Endothelial cell of umbilical vein (primary cell): ENCODE data around the gene GALNT10. TPM values are rescaled to one million over a fixed set of nuclear protein-coding genes. Genes with fewer than 3 reads are reported as not detected.
A peak's percentile ranks its signal among the peaks of the same experiment; 100 is the strongest.

Experiments
- BruUV-seq: library from RNA; stranded (reverse); fragments of 400-500 nt; replicated peaks from 2 replicates; lab custom pipeline; 2021; lab: Mats Ljungman, UMichigan
- CTCF ChIA-PET: fragments of 300-600, 350-600 bp; sonication (Branson Sonifier 250); formaldehyde crosslinking; loops from one replicate; lab custom pipeline; 2021; ENCODE audit warnings: antibody characterized with exemption, inconsistent platforms; lab: Charles Lee
- POLR2A ChIA-PET: fragments of 300-600, 350-600 bp; sonication (Branson Sonifier 250); formaldehyde crosslinking; loops from one replicate; lab custom pipeline; 2021; ENCODE audit warnings: antibody characterized with exemption, inconsistent platforms; lab: Charles Lee
- DNase-seq: peaks from one replicate; pipeline ENCODE4 v3.0.0-alpha.2; 2011; ENCODE audit warnings: low read depth, low spot score
- FAIRE-seq: peaks from 2 replicates; lab custom pipeline; 2011; peaks lifted over from hg19 to GRCh38; lab: Jason Lieb, UNC
- H2AFZ ChIP-seq: 2 replicates; pipeline ENCODE4 v1.6.0; 2012; ENCODE audit warnings: low read depth, low read length, control low read depth, inconsistent platforms
- H3K27ac ChIP-seq: 2 replicates; pipeline ENCODE4 v1.5.1; 2011; ENCODE audit warnings: low read depth, mild to moderate bottlenecking, control low read depth, low read length, moderate library complexity; ENCODE audit not compliant: insufficient read depth
- H3K27me3 ChIP-seq, 2 experiments: 2 replicates each; pipeline versions ENCODE4 v1.6.0 to v1.6.1; 2011; ENCODE audit warnings: low read length in 2 of 2, mixed read lengths in 1 of 2; ENCODE audit not compliant: control insufficient read depth in 2 of 2, insufficient read depth in 2 of 2
- H3K36me3 ChIP-seq, 2 experiments: 2 replicates in 1 of 2; 3 replicates in 1 of 2; pipeline ENCODE4 v1.5.1; 2011; ENCODE audit warnings: low read length in 2 of 2, mild to moderate bottlenecking in 1 of 2, moderate library complexity in 1 of 2; ENCODE audit not compliant: control insufficient read depth in 2 of 2, insufficient read depth in 2 of 2; ENCODE audit errors: extremely low read depth in 1 of 2
- H3K4me1 ChIP-seq: 3 replicates; pipeline ENCODE4 v1.5.1; 2011; ENCODE audit warnings: mild to moderate bottlenecking, low read length; ENCODE audit not compliant: control insufficient read depth, insufficient read depth; ENCODE audit errors: extremely low read depth
- H3K4me2 ChIP-seq: 2 replicates; pipeline ENCODE4 v1.6.1; 2011; ENCODE audit warnings: low read length, control low read depth, mixed read lengths; ENCODE audit not compliant: insufficient read depth
- H3K4me3 ChIP-seq, 3 experiments: fragments of 200-600 bp in 1 of 3; sonication (generic), shearing (Covaris generic) in 1 of 3; replicated peaks in 1 of 3; 2 replicates each; pipeline ENCODE4 v1.5.1; 2011 to 2016; ENCODE audit warnings: control low read depth in 3 of 3, low read length in 3 of 3, mild to moderate bottlenecking in 2 of 3, inconsistent platforms in 1 of 3, low read depth in 1 of 3, moderate library complexity in 1 of 3; ENCODE audit not compliant: insufficient read depth in 1 of 3
- H3K79me2 ChIP-seq: 2 replicates; pipeline ENCODE4 v1.6.0; 2012; ENCODE audit warnings: low read length, inconsistent platforms; ENCODE audit not compliant: control insufficient read depth, insufficient read depth
- H3K9ac ChIP-seq: replicated peaks from 2 replicates; pipeline ENCODE3; 2011; ENCODE audit warnings: low read length, control low read depth; ENCODE audit not compliant: insufficient read depth; ENCODE audit errors: extremely low read depth
- H3K9me1 ChIP-seq: replicated peaks from 3 replicates; pipeline ENCODE4 v1.6.0; 2011; ENCODE audit warnings: mild to moderate bottlenecking, low read length; ENCODE audit not compliant: control insufficient read depth, insufficient read depth; ENCODE audit errors: extremely low read depth
- H3K9me3 ChIP-seq: replicated peaks from 2 replicates; pipeline ENCODE4 v1.5.1; 2012; ENCODE audit warnings: low read length, inconsistent platforms; ENCODE audit not compliant: control insufficient read depth, insufficient read depth
- H4K20me1 ChIP-seq: replicated peaks from 2 replicates; pipeline ENCODE3; 2011; ENCODE audit warnings: mild to moderate bottlenecking, low read length; ENCODE audit not compliant: control insufficient read depth, insufficient read depth; ENCODE audit errors: extremely low read depth
- GATA2 ChIP-seq: IDR thresholded peaks from 2 replicates; pipeline ENCODE4 v1.7.0; 2011; ENCODE audit warnings: low read depth, mild to moderate bottlenecking, moderate library complexity, mixed read lengths, low read length; ENCODE audit not compliant: insufficient read length, insufficient read depth
- JUN ChIP-seq: IDR thresholded peaks from 2 replicates; pipeline ENCODE4 v1.6.1; 2011; ENCODE audit warnings: borderline replicate concordance, low read depth; ENCODE audit not compliant: insufficient read length, insufficient read depth
- POLR2A ChIP-seq: IDR thresholded peaks from 2 replicates; pipeline ENCODE4 v1.6.1; 2012; ENCODE audit warnings: low read depth, mild to moderate bottlenecking, control low read depth, low read length
- POLR2AphosphoS5 ChIP-seq: IDR thresholded peaks from 2 replicates; pipeline ENCODE4 v1.6.1; 2012; ENCODE audit warnings: low read depth, mild to moderate bottlenecking, control low read depth, low read length, moderate library complexity; ENCODE audit not compliant: insufficient read depth
- dilution Hi-C: fragments of 300-500 bp; cut with MboI; formaldehyde crosslinking; loops from one replicate; pipeline ENCODE4 v1.15.0; 2019; ENCODE audit warnings: low sequenced_read_pairs; ENCODE audit not compliant: extremely low pct_ligation_motif_present
- intact Hi-C: fragments of 100-400 bp; cut with micrococcal nuclease; formaldehyde crosslinking; loops from one replicate; pipeline ENCODE4 v1.10.0; 2022
- polyA plus RNA-seq, 4 experiments: library from polyadenylated mRNA; depleted of rRNA in 3 of 4; stranded (reverse) in 3 of 4; unstranded in 1 of 4; fragments of >200 nt; gene quantifications; 2 replicates each; pipeline versions ENCODE4 v1.2.1 to v1.2.3, GENCODE V29; 2011 to 2012; ENCODE audit warnings: missing spikeins in 1 of 4
- total RNA-seq: library from RNA; stranded (reverse); gene quantifications from 2 replicates; pipeline ENCODE4 v1.2.3, GENCODE V29; 2021
- TF ChIP-seq, protein P1 (sequence below), 2 donors: IDR thresholded peaks; 1 replicate in 1 of 2; 2 replicates in 1 of 2; pipeline ENCODE4 v1.5.1; 2011; ENCODE audit warnings: low read length in 2 of 2, mild to moderate bottlenecking in 2 of 2, moderate library complexity in 2 of 2, control low read depth in 1 of 2, inconsistent platforms in 1 of 2, low read depth in 1 of 2; ENCODE audit not compliant: insufficient read depth in 1 of 2; ENCODE audit errors: extremely low read depth in 1 of 2

The GALNT10 gene
- total and polyA plus RNA-seq, 2 donors (not counting 3 experiments of a cell fraction or from before 2014, with no cell fraction given): 70.2 to 77.6 TPM

DNA sequence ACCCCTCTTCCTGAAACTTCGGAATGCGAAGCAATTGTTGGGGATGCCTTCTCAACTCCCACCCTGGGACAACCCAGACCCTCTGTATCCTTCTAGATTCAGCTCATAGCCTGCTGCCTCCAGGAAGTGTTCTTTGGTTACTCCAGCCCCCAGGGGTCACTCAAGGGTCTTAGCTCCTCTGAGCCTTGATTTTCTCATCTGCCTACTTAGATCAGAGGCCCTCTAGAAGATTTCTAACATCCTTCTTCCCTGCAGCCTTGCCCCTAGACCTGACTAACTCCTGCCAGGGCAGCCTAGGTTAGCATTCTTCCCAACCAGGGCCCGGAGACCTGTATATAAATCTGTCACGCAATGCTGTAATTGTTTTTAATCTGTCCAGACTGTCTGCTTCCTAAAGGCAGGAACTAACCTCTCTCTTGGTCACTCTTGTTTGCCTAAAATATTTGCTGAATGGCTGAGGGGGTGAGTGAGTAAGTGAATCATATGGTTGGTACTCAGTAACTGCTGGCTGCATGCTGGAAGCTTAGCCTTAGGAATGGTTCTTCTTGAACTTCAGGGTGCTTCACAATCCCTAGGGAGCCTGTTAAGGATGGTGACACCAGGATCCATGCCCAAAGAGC lies 8.2 kb downstream of the GALNT10 start:
- dilution Hi-C loops (no loop called here), intact Hi-C loops (no loop called here)
- Histone ChIP-seq H3K4me3 (no peak overlapping the region), H3K4me1 (peaks cover 39% of the 10 kb centered on the region), H3K9me3 (no peaks in the 10 kb centered on the region), H3K9ac (peak overlapping the region; percentile 29), H2AFZ (no peak overlapping the region), H3K36me3 (peaks cover 0 to 6% of the 10 kb centered on the region in 2 experiments), H3K27me3 (no peaks in the 10 kb centered on the region), H3K9me1 (no peaks in the 10 kb centered on the region), H3K27ac (peak overlapping the region; percentile 67), H3K79me2 (peaks cover 6% of the 10 kb centered on the region), H3K4me2 (no peak overlapping the region), H4K20me1 (no peaks in the 10 kb centered on the region)
- FAIRE-seq: peak; percentile 68
- DNase-seq: peak; percentile 83
- ChIA-PET POLR2A (interaction anchor here (1.2 kb wide), 2 partner anchors 8 to 88 kb away, joined by 3 to 4 read pairs; partner anchors contain the start of gene GALNT10), CTCF (interaction anchor here (1.2 to 4.9 kb wide), 7 partner anchors 8 to 206 kb away, joined by 3 to 64 read pairs (median 5); partner anchors contain the start of gene GALNT10)
- TF ChIP-seq POLR2AphosphoS5 (peak; percentile 47), GATA2 (peak; percentile 8), POLR2A (peak; percentile 22), JUN (peak; percentile 7)
- TF ChIP-seq, protein P1, sequence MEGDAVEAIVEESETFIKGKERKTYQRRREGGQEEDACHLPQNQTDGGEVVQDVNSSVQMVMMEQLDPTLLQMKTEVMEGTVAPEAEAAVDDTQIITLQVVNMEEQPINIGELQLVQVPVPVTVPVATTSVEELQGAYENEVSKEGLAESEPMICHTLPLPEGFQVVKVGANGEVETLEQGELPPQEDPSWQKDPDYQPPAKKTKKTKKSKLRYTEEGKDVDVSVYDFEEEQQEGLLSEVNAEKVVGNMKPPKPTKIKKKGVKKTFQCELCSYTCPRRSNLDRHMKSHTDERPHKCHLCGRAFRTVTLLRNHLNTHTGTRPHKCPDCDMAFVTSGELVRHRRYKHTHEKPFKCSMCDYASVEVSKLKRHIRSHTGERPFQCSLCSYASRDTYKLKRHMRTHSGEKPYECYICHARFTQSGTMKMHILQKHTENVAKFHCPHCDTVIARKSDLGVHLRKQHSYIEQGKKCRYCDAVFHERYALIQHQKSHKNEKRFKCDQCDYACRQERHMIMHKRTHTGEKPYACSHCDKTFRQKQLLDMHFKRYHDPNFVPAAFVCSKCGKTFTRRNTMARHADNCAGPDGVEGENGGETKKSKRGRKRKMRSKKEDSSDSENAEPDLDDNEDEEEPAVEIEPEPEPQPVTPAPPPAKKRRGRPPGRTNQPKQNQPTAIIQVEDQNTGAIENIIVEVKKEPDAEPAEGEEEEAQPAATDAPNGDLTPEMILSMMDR (IDR thresholded peaks at IDR 0.05; ENCODE audit: extremely low read depth in 1 of 2, insufficient read depth in 1 of 2, low read depth in 1 of 2, low read length in 2 of 2): no peak
- no TSS peak for BruUV-seq
